Stimulated activated CD4-positive, alpha-beta T cell treated with anti-CD3 and anti-CD28 coated beads, Interleukin-4, amount 100 ng/mL, for 24 hours (primary cell): ENCODE measurements around the gene HOXC4.
A peak's percentile ranks its signal among the peaks of the same experiment; 100 is the strongest.

Source experiments
- DNase-seq: peaks from one replicate; pipeline ENCODE4 v3.0.0-alpha.2; 2020

HOXC4 gene

DNA sequence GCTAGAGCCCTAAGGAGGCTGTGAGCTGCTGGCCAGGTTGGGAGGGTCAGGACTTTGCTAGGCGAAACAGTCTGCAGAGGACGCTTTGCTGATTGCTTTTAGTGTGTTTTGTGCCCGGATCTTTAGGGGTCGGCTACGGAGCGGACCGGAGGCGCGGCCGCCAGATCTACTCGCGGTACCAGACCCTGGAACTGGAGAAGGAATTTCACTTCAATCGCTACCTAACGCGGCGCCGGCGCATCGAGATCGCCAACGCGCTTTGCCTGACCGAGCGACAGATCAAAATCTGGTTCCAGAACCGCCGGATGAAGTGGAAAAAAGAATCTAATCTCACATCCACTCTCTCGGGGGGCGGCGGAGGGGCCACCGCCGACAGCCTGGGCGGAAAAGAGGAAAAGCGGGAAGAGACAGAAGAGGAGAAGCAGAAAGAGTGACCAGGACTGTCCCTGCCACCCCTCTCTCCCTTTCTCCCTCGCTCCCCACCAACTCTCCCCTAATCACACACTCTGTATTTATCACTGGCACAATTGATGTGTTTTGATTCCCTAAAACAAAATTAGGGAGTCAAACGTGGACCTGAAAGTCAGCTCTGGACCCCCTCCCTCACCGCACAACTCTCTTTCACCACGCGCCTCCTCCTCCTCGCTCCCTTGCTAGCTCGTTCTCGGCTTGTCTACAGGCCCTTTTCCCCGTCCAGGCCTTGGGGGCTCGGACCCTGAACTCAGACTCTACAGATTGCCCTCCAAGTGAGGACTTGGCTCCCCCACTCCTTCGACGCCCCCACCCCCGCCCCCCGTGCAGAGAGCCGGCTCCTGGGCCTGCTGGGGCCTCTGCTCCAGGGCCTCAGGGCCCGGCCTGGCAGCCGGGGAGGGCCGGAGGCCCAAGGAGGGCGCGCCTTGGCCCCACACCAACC lies 23.9 kb upstream of the HOXC4 start:
- no peak for DNase-seq

GRCh38 chr12:54030442-54030801 lies 23.2 kb upstream of the HOXC4 start:
- DNase-seq: no peak

GRCh38 chr12:54030889-54031471 lies 22.7 kb upstream of the HOXC4 start:
- no peak for DNase-seq

- no peak for DNase-seq
Observed at GRCh38 chr12:54031480-54031879, 22.2 kb upstream of the HOXC4 start.

DNA sequence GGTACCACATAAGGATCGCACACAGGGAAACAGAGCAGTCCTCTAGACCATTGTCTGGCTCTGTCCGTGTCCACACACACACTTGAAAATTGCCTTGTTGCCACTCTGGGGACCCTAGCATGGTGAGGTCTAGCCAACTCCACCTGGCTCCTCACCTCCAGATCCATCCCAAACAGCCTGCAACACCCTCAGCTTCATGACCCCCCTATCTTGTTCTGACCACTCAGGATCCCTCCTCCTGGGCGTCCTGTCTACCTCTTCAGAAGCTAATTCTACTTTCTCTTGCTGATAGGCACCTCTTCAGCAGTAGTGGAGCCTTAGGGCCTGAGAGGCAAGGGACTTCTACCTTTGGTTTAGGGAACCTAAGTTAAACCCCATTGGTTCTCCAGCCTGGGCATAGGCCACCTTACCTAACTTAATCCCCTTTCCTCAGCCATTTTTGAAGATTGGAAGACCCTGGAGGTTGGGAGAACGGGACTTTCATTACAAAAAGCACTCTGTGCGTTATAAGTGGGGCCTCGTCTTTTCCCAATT lies 21.5 kb upstream of the HOXC4 start:
- no peak for DNase-seq

DNA sequence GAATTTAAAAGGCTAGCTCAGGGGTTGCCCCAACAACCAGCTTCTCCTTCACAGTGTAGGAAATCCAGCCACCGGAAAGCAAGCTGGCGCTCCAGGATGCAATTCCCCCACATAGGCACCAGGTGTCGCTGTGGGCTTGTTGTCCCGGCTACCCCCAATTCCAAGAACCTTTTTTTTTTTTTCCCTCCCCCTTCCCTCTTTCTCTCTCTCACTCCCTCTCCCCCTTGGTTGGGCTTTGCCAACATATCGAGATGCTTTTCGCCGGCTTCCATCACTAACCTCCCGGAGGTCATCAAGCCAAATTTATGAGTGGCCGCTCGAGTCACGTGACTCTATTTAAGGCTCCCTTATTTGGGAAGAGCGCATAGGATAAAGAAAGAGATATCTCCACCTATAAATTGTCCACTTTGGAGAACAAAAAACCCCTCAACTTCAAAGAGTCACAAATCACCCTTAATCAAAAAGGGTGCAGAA lies 21.0 kb upstream of the HOXC4 start, which contains the start of gene HOXC5:
TSS of gene HOXC5 (plus strand) at position 424 of the 474 bp plus-strand sequence. CDS start 73 bp downstream, outside the sequence.
- DNase-seq: peak; percentile 67

- no peak for DNase-seq
Observed at GRCh38 chr12:54033106-54033979, 20.3 kb upstream of the HOXC4 start.

- no peak for DNase-seq
Observed at GRCh38 chr12:54033980-54034784, 19.5 kb upstream of the HOXC4 start.

GRCh38 chr12:54034785-54035310 lies 18.8 kb upstream of the HOXC4 start:
- DNase-seq: no peak

DNA sequence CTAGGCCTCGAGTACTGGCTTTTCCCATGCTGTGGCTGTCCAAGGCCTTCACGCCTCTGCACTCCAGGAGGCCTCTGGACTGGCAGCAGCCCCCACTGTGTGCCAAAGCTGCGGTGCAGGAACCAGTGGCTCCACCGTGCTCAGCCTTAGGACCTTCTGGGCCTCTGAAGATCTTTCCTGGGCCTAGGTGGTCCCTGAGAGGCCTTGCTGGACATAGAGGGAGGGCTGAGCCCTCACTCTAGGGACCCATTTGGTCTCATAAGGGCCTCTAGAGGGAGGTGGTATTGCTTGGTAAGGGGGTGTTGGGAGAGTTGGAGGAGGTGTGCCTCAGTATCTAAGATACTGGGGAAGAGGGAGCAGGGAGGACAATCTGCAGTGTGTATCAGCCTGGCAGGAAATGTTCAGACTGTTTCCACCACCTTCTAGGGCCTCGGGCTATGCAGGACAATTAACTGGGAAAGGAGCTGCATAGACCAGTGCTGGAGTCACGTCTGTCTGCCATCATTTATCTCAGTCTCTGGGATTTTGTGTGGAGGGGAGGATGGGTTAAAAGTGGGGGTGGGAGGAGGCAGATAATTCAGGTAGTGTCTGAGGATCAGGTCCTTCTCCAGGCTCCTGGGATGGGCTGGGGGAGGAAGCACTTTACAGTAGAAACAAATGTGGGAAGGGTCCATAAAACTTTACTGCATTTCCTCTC lies 17.9 kb upstream of the HOXC4 start:
- DNase-seq: no peak

DNA sequence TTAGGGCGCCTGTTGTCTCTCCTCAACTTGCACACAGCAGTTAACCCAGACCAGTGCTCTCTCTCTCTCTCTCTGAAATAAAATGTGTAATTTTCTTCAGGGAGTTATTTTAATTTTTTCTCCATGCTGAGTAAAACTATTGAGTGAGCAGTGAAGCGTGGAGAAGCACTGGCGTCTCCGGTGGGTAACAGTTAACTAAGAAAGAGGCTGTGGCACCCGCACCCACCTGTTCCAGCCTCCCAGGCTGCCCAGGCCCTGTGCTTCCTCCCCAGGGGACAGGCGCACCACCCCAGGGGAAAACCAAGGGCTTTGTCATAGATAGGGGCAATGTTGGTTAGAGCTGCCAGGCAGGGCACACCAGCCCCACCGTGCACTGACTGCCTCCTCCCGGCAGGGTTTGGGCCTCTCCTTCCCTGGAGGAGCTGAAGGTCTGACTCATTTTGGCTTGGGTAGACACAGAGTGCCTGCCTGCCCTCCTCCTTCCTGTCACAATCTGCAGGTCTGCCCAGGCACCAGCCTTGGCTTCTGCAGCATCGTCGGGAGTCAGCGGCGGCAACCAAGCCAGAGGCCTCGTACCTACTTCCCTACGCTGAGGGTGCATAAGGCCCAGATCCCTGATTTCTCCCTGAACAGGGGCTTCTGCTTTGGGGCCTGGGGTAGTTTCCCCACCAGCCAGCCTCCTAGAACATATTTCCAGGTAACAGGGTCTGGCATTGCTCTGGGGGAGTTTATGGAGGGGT lies 16.8 kb upstream of the HOXC4 start:
- no peak for DNase-seq

DNA sequence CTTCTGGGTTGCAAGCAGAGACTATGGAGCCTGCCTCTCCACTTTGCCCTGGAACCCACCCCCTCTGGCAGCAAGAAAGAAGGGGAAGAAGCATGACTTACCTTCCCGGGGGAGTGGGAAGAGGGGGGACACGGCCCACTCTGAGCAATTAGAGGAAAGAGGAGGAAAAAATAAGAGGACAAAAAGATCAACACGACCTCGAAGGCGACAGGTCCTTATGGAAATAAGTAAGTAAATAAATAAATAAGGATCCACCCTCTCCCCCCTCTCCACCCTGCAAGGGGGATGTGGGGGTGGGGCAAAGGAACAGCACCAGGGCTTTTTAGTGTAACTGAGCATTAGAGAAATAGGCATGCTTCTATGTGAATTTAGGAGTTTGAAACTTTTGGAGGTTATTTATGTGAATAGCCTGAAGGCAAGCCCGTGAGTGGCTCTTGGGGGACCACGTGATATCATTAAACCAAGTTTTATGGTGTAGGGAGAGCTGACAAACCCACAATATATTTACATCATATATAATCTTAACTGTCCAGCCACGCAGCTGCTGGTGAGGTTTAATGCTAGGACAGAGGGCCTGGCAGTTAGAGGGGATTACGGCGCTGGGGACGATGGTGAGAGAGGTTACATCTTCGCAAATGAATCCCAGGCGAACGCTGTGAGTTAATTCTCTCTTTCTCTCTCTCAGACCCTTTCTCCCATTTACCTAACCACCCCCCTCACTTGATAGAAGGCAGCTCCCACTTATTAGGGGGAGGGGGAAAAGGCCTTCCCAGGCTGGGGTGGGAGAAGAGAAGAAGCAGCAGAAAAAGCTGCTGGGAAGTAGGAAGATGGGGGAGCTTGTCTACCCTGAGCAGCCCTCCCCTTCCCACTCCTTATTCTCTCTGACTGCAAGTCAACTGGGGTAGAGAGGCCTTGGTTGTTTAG lies 16.0 kb upstream of the HOXC4 start:
- DNase-seq: no peak

GRCh38 chr12:54038284-54038870 lies 15.3 kb upstream of the HOXC4 start:
- DNase-seq: no peak

DNA sequence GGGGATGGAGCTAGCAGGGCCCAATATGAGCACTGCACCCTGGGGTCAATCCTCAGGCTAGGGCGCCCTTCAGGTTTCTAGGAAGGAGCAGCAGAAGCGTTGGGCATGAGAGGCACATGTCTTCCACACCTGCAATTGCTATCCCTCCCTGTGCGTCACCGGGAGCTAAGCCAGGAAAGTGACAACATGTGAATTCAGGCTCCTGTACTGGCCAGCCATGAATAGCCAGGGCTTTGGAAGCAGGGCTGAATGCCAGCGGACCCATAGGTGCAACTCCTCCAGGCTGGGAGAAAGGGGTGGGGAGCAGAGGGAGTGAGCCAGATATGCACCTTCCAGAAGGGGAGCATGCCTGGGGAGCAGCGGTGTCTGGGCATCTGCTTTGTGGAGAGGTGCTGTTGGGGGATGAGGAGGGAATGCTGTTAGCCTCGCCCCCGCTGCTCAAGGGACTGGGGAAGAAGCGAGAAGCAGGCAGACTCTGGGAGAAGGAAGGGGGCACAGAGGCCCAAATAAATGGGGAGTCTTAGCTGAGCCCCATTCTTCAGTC lies 14.7 kb upstream of the HOXC4 start:
- DNase-seq: no peak

DNA sequence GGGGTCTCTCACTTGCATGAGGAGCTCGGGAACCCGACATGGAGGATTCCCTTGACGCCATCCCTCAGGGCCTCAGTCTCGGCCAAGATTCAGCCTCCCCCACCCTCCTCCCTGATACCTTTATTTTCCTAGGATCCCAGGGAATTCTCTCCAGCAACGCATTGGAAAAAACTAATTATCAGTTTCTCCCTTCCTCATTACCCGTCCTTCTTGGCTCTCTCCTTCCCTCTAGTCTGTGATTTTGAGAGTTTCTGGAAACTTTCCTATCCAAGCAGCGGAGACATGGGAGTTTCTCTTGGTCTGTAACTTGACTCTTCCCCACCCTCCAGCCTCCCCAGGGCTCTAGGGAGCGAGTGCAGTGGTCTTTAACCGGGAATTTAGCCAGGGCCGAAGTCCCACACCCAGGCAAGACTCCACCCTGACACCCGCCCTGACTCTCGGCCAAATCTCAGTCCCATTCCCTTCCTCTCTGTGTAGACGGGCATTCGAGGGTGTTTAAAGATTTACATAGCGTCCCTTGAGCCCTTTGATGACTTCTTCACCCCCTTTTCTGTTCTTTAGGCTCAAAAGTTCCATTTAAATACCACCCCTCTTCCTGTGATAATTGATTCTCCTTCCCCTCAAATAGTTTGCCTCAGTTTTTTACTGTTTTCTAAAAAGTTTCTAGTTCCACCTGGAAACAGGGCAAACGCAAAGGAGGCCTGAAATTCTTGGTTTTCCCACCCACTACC lies 14.1 kb upstream of the HOXC4 start:
- no peak for DNase-seq

GRCh38 chr12:54040148-54040494 lies 13.5 kb upstream of the HOXC4 start:
- no peak for DNase-seq

DNA sequence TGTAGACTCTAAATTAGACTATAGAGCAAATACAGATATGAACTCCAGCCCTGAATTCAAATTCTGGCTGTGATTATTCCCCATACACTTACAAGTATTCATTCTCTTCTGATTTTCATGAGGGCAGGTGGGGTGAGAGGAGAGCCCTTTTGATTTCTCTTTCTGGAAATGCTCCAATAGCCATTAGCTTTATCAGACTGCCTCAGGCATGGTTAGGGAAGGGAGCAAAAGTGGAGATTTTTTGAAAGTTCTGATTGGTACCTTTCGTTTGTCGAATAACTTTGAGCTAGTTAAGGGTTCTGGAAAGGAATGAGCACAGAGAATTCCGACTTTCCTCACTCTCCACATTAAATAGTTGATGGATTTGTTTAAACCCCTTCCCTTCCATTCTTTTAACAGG lies 13.0 kb upstream of the HOXC4 start:
- no peak for DNase-seq

DNA sequence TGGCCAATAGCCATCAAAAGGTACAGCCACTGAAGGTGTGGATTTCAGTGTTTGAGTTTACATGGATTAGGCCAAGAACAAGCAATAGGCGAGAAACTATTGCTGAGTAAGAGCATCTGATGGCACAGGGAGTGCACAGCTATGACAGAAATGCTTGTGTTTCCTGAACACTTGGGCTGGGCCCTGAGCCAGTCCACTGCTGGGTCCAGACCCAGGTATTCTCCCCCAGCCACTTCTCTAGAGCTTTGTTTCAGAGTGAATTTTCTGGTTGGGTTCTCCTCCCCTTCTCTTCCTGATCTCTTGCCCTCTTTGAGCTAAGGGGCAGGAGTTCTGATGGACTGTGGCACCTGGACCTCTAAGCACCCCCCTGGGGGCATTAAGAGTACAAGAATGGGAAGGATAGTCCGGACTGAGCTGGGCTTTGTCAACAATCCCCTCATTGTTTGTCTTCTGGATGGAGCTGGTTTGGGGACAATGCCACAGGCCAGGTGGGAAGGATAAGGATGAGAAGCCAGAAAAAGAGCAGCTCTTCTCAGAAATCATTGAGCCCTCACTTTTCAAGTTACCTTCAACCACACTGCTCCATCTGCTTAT lies 12.4 kb upstream of the HOXC4 start:
- DNase-seq: no peak
